IPS-15b (cell line): ENCODE data around the gene CHID1.

ENCODE experiments used
- H3K27me3 ChIP-seq: one replicate; pipeline ENCODE4 v1.6.1; 2013; ENCODE audit warnings: low read length; ENCODE audit not compliant: control insufficient read depth, insufficient read depth
- H3K36me3 ChIP-seq: one replicate; pipeline ENCODE4 v1.6.1; 2013; ENCODE audit warnings: low read length; ENCODE audit not compliant: control insufficient read depth, insufficient read depth
- H3K4me1 ChIP-seq: one replicate; pipeline ENCODE4 v1.6.1; 2013; ENCODE audit warnings: mild to moderate bottlenecking, low read length; ENCODE audit not compliant: control insufficient read depth, insufficient read depth
- H3K4me3 ChIP-seq: one replicate; pipeline ENCODE4 v1.5.1; 2013; ENCODE audit warnings: low read depth, low read length
- H3K9ac ChIP-seq: one replicate; pipeline ENCODE4 v1.6.1; 2013; ENCODE audit warnings: low read depth, mild to moderate bottlenecking, low read length
- H3K9me3 ChIP-seq: one replicate; pipeline ENCODE4 v1.6.1; 2013; ENCODE audit warnings: mild to moderate bottlenecking, low read length; ENCODE audit not compliant: control insufficient read depth, insufficient read depth

Gene CHID1

GRCh38 chr11:839280-839623, 71.4 kb downstream of the CHID1 start:
- no peaks in the 10 kb centered on the region for H3K27me3 ChIP-seq
- H3K4me3 ChIP-seq: no peak overlapping the region
- H3K4me1 ChIP-seq: peaks cover 8% of the 10 kb centered on the region
- no peak overlapping the region for H3K9ac ChIP-seq
- H3K9me3 ChIP-seq: no peaks in the 10 kb centered on the region
- H3K36me3 ChIP-seq: peaks cover 35% of the 10 kb centered on the region

DNA sequence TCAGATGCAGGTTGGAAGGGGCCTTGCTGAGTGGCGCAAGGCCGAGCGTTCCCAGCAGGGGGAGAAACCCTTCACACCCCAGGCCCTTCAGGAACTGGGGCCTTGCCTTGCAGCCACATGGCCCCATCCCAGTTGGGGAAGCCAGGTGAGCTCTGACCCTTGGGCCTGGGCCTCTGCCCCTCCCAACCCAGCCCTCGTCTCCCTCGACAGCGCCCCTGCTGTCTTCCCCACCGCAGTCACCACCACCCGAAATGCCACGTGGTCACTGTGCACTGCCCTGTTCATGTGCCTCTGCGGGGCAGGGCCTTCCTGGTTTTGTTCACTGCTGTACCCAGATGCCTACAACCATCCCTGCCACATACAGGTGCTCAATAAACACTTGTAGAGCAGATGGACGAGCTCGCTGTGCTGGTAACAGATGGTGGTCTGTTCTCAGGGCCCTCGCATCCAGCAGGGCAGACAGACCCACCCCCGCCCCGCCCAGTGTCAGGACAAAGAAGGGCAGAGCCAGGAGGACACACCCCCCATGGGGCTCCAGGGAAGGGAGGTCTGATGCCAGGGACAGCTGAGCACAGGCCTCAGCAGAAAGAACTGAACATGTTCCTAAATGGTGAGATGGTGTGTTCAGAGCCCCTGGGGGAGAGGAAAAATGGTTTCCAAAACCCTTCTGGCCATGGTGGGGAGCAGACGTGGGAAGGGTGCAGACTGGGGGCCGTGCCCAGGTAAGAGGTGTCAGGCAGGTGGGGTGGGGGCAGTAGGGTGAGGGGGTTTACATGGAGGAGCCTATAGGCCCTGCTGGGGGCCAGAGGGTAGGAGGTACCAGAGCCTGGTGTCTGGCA, 72.0 kb downstream of the CHID1 start:
- H3K36me3 ChIP-seq: peaks cover 35% of the 10 kb centered on the region

DNA sequence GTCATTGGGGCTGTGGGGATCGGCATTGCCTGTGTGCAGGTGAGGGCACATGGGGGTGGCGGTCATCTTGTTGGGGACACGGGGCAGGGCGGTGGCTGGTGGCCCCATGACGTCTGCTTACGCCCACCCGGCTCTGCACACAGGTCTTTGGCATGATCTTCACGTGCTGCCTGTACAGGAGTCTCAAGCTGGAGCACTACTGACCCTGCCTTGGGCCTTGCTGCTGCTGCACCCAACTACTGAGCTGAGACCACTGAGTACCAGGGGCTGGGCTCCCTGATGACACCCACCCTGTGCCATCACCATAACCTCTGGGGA, 72.7 kb downstream of the CHID1 start:
- no peaks in the 10 kb centered on the region for H3K9me3 ChIP-seq
- H3K4me3 ChIP-seq: no peak overlapping the region
- peaks cover 8% of the 10 kb centered on the region for H3K4me1 ChIP-seq
- H3K27me3 ChIP-seq: no peaks in the 10 kb centered on the region
- H3K36me3 ChIP-seq: peaks cover 35% of the 10 kb centered on the region
- H3K9ac ChIP-seq: no peak overlapping the region

More for the DNA sequence above, 72.0 kb downstream of the CHID1 start:
- H3K9me3 ChIP-seq: no peaks in the 10 kb centered on the region
- H3K27me3 ChIP-seq: no peaks in the 10 kb centered on the region
- H3K4me3 ChIP-seq: no peak overlapping the region
- H3K9ac ChIP-seq: no peak overlapping the region
- H3K4me1 ChIP-seq: peaks cover 8% of the 10 kb centered on the region

GRCh38 chr11:837189-837989, 73.2 kb downstream of the CHID1 start:
- H3K36me3 ChIP-seq: peaks cover 35% of the 10 kb centered on the region
- no peak overlapping the region for H3K9ac ChIP-seq
- H3K4me1 ChIP-seq: peaks cover 8% of the 10 kb centered on the region
- H3K27me3 ChIP-seq: no peaks in the 10 kb centered on the region
- no peak overlapping the region for H3K4me3 ChIP-seq
- no peaks in the 10 kb centered on the region for H3K9me3 ChIP-seq

DNA sequence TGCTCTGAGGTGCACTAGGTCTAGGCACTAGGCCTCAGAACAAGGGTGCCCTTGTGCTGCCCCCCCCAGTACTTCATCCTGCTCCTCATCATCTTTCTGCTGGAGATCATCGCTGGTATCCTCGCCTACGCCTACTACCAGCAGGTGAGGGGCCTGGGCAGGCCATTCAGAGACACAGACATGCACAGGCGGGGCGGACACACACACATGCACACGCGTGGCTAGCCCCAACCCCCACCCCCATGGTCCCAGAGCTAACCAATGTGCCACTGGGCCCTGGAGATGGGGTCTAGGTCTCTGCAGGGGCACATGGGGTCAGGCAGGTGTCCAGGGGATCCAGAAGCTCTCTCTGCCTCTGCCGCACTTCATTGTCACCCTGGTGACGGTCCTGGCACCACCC, 73.9 kb downstream of the CHID1 start:
- Histone ChIP-seq H3K9me3 (no peaks in the 10 kb centered on the region), H3K4me1 (peaks cover 8% of the 10 kb centered on the region), H3K27me3 (peaks cover 6% of the 10 kb centered on the region), H3K4me3 (no peak overlapping the region), H3K36me3 (peaks cover 35% of the 10 kb centered on the region), H3K9ac (no peak overlapping the region)

- Histone ChIP-seq H3K4me1 (peaks cover 7% of the 10 kb centered on the region), H3K9ac (no peak overlapping the region), H3K9me3 (no peaks in the 10 kb centered on the region), H3K4me3 (no peak overlapping the region), H3K27me3 (peaks cover 10% of the 10 kb centered on the region), H3K36me3 (peaks cover 35% of the 10 kb centered on the region)
These were observed 74.3 kb downstream of the CHID1 start for GRCh38 chr11:836274-836673.

GRCh38 chr11:834371-835316, 76.0 kb downstream of the CHID1 start:
- Histone ChIP-seq H3K9me3 (no peaks in the 10 kb centered on the region), H3K36me3 (peaks cover 28% of the 10 kb centered on the region), H3K4me1 (peaks cover 7% of the 10 kb centered on the region), H3K4me3 (no peak overlapping the region), H3K27me3 (peaks cover 18% of the 10 kb centered on the region), H3K9ac (no peak overlapping the region)

DNA sequence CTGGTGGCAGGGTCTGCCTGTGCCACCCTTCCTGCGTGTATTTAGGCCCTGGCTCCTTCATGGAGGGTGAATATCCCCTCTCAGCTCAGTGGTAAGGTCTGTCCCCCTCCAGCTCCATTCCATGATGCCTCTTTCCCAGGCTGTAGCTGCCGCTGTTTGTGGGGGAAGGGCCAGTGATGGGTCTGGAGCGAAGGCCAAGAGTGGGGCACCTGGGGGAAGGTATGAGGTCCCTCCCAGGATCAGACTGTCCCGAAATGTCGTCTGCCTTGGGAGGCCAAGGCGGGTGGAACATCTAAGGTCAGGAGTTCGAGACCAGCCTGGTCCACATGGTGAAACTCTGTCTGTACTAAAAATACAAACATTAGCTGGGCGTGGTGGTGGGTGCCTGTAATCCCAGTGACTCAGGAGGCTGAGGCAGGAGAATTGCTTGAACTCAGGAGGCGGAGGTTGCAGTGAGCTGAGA, 76.7 kb downstream of the CHID1 start:
- peaks cover 20% of the 10 kb centered on the region for H3K36me3 ChIP-seq
- H3K27me3 ChIP-seq: peaks cover 23% of the 10 kb centered on the region
- peak overlapping the region; percentile 65 for H3K4me3 ChIP-seq
- H3K9me3 ChIP-seq: no peaks in the 10 kb centered on the region
- peaks cover 7% of the 10 kb centered on the region for H3K4me1 ChIP-seq
- H3K9ac ChIP-seq: no peak overlapping the region

DNA sequence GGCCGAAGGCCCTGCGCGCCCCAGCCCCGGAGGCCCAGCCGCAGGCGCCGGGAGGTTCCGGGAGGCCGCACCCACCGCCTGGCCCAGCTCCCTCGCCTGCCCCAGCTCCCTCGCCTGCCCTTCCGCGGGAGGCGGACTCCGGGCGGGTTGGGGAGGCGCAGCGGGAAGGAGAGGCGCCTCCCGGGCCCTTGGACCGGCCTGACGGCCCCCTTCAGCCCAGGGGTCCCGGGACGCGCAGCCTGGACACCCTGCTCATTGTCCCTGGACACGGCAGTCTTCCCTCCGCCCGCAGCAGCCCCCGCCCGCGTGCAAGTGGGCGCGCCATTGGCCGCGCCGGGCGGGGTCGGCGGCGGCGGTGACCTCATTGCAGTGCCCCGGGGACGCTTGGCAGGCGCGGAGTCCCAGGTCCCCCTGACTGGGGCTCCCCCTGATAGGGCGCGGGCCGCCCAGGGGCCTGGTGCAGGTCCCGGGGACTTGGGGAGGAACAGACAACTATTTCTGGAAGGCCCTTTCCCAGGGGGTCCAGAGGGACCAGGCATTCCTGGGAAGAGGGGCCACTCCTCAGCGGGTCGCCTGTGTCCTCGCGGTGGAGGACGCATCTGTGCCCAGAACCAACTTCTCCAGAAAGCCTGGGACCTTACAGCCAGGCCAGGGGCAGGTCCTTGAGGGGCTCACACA, 77.4 kb downstream of the CHID1 start:
- peaks cover 16% of the 10 kb centered on the region for H3K36me3 ChIP-seq
- no peaks in the 10 kb centered on the region for H3K9me3 ChIP-seq

GRCh38 chr11:832529-833113, 78.0 kb downstream of the CHID1 start, which contains the start of gene CD151:
CD151 (plus strand) TSS chr11:832952; CDS start chr11:836070, 3,118 bp downstream.
- Histone ChIP-seq H3K27me3 (peaks cover 27% of the 10 kb centered on the region), H3K9ac (no peak within 1 kb of the TSS), H3K4me1 (peaks cover 3% of the 10 kb centered on the region), H3K4me3 (peak within 1 kb of the TSS; percentile 65), H3K9me3 (no peaks in the 10 kb centered on the region), H3K36me3 (peaks cover 10% of the 10 kb centered on the region)

More for the DNA sequence above, 77.4 kb downstream of the CHID1 start:
- Histone ChIP-seq H3K9ac (no peak overlapping the region), H3K27me3 (peaks cover 27% of the 10 kb centered on the region), H3K4me3 (peak overlapping the region; percentile 65), H3K4me1 (peaks cover 3% of the 10 kb centered on the region)
